H9 (cell line): ENCODE results near the gene SDK1. TPM values are rescaled to one million over a fixed set of nuclear protein-coding genes. Genes with fewer than 3 reads are reported as not detected.

ENCODE experiments used
- DNase-seq: peaks from one replicate; pipeline ENCODE4 v3.0.0-alpha.2; 2017
- H2AFZ ChIP-seq: one replicate; pipeline ENCODE4 v1.6.1; 2013; ENCODE audit warnings: mild to moderate bottlenecking, low read length, control low read depth, moderate library complexity
- H2AK5ac ChIP-seq: 2 replicates; pipeline ENCODE4 v1.6.1; 2013; ENCODE audit warnings: low read length, control low read depth, mixed read lengths; ENCODE audit not compliant: insufficient read length
- H2BK120ac ChIP-seq: one replicate; pipeline ENCODE4 v1.6.1; 2013; ENCODE audit warnings: low read depth, mild to moderate bottlenecking, low read length, control low read depth, inconsistent platforms; ENCODE audit not compliant: poor library complexity, severe bottlenecking
- H2BK12ac ChIP-seq: 2 replicates; pipeline ENCODE4 v1.6.1; 2013; ENCODE audit warnings: low read length, control low read depth, mixed read lengths, low read depth; ENCODE audit not compliant: insufficient read length
- H2BK15ac ChIP-seq: 2 replicates; pipeline ENCODE4 v1.6.1; 2013; ENCODE audit warnings: low read depth, low read length, control low read depth
- H2BK20ac ChIP-seq: one replicate; pipeline ENCODE4 v1.6.1; 2013; ENCODE audit warnings: low read depth, mild to moderate bottlenecking, low read length, control low read depth, inconsistent platforms; ENCODE audit not compliant: poor library complexity, severe bottlenecking
- H2BK5ac ChIP-seq: 2 replicates; pipeline ENCODE4 v1.6.1; 2013; ENCODE audit warnings: low read length, control low read depth, mixed read lengths; ENCODE audit not compliant: insufficient read length
- H3K14ac ChIP-seq: 2 replicates; pipeline ENCODE4 v1.6.1; 2013; ENCODE audit warnings: low read length, control low read depth; ENCODE audit not compliant: insufficient read depth
- H3K18ac ChIP-seq: 2 replicates; pipeline ENCODE4 v1.6.1; 2013; ENCODE audit warnings: low read depth, mild to moderate bottlenecking, mixed read lengths, low read length, control low read depth; ENCODE audit not compliant: insufficient read length
- H3K23ac ChIP-seq: 2 replicates; pipeline ENCODE4 v1.6.1; 2013; ENCODE audit warnings: low read length, control low read depth, mixed read lengths, low read depth; ENCODE audit not compliant: insufficient read length
- H3K23me2 ChIP-seq: 2 replicates; pipeline ENCODE4 v1.6.1; 2013; ENCODE audit warnings: low read depth, mild to moderate bottlenecking, mixed read lengths, low read length, control low read depth; ENCODE audit not compliant: insufficient read length, poor library complexity, severe bottlenecking
- H3K27ac ChIP-seq: 2 replicates; pipeline ENCODE4 v1.5.1; 2013; ENCODE audit warnings: low read length, control low read depth, mixed read lengths, low read depth; ENCODE audit not compliant: insufficient read length
- H3K27me3 ChIP-seq: 2 replicates; pipeline ENCODE4 v1.6.1; 2013; ENCODE audit warnings: low read length, control low read depth, inconsistent platforms; ENCODE audit not compliant: insufficient read depth
- H3K4ac ChIP-seq: 2 replicates; pipeline ENCODE4 v1.6.1; 2013; ENCODE audit warnings: low read depth, mild to moderate bottlenecking, control low read depth, inconsistent platforms, low read length, moderate library complexity
- H3K4me1 ChIP-seq: 2 replicates; pipeline ENCODE4 v1.6.1; 2013; ENCODE audit warnings: low read length, control low read depth, inconsistent platforms; ENCODE audit not compliant: insufficient read depth
- H3K4me2 ChIP-seq: 2 replicates; pipeline ENCODE4 v1.6.1; 2013; ENCODE audit warnings: low read length, control low read depth, mixed read lengths; ENCODE audit not compliant: insufficient read length, insufficient read depth
- H3K56ac ChIP-seq: 2 replicates; pipeline ENCODE4 v1.6.1; 2013; ENCODE audit warnings: low read depth, mild to moderate bottlenecking, mixed read lengths, low read length, control low read depth; ENCODE audit not compliant: insufficient read length
- H3K79me1 ChIP-seq: 2 replicates; pipeline ENCODE4 v1.6.1; 2013; ENCODE audit warnings: low read depth, mild to moderate bottlenecking, moderate library complexity, low read length, control low read depth, inconsistent platforms; ENCODE audit not compliant: insufficient read depth, poor library complexity, severe bottlenecking
- H3K79me2 ChIP-seq: 2 replicates; pipeline ENCODE4 v1.6.1; 2013; ENCODE audit warnings: low read length, control low read depth, inconsistent platforms; ENCODE audit not compliant: insufficient read depth
- H3K9ac ChIP-seq: 2 replicates; pipeline ENCODE4 v1.6.1; 2013; ENCODE audit warnings: low read length, control low read depth, mixed read lengths; ENCODE audit not compliant: insufficient read length; ENCODE audit errors: extremely low read depth
- H3K9me3 ChIP-seq: one replicate; pipeline ENCODE4 v1.6.1; 2013; ENCODE audit warnings: low read depth, low read length, inconsistent platforms; ENCODE audit not compliant: control insufficient read depth
- H3T11ph ChIP-seq: one replicate; pipeline ENCODE4 v1.6.1; 2013; ENCODE audit warnings: mild to moderate bottlenecking, low read length, control low read depth, inconsistent platforms
- H4K20me1 ChIP-seq: one replicate; pipeline ENCODE4 v1.6.1; 2013; ENCODE audit not compliant: control insufficient read depth, insufficient read length, insufficient read depth
- H4K5ac ChIP-seq: 2 replicates; pipeline ENCODE4 v1.6.1; 2013; ENCODE audit warnings: low read depth, mild to moderate bottlenecking, mixed read lengths, low read length, control low read depth; ENCODE audit not compliant: insufficient read length
- H4K8ac ChIP-seq: replicated peaks from 2 replicates; pipeline ENCODE4 v1.6.1; 2013; ENCODE audit warnings: low read length, control low read depth, mixed read lengths, low read depth; ENCODE audit not compliant: insufficient read length
- H4K91ac ChIP-seq: 2 replicates; pipeline ENCODE4 v1.6.1; 2013; ENCODE audit warnings: low read depth, mild to moderate bottlenecking, moderate library complexity, mixed read lengths, low read length, control low read depth; ENCODE audit not compliant: insufficient read length
- H3K27ac Mint-ChIP-seq, 3 experiments: 2 replicates in 2 of 3; 3 replicates in 1 of 3; pipeline ENCODE4 v1.8.0; 2020 to 2021; ENCODE audit warnings: mixed read lengths in 3 of 3, mild to moderate bottlenecking in 1 of 3, moderate library complexity in 1 of 3
- H3K27me3 Mint-ChIP-seq: 2 replicates; pipeline ENCODE4 v1.8.0; 2021; ENCODE audit warnings: low read depth, mild to moderate bottlenecking, moderate library complexity, mixed read lengths
- H3K36me3 Mint-ChIP-seq, 3 experiments: 2 replicates in 2 of 3; 3 replicates in 1 of 3; pipeline ENCODE4 v1.8.0; 2020 to 2021; ENCODE audit warnings: low read depth in 3 of 3, mixed read lengths in 3 of 3; ENCODE audit not compliant: insufficient read depth in 1 of 3
- H3K4me1 Mint-ChIP-seq, 2 experiments: 2 replicates each; pipeline ENCODE4 v1.8.0; 2020; ENCODE audit warnings: mixed read lengths in 2 of 2
- H3K4me3 Mint-ChIP-seq, 2 experiments: 2 replicates in 1 of 2; 3 replicates in 1 of 2; pipeline ENCODE4 v1.8.0; 2020 to 2021; ENCODE audit warnings: mild to moderate bottlenecking in 2 of 2, mixed read lengths in 2 of 2, moderate library complexity in 1 of 2
- H3K9me3 Mint-ChIP-seq, 2 experiments: 2 replicates in 1 of 2; 3 replicates in 1 of 2; pipeline ENCODE4 v1.8.0; 2020; ENCODE audit warnings: mild to moderate bottlenecking in 2 of 2, mixed read lengths in 2 of 2, moderate library complexity in 1 of 2
- CTCF ChIP-seq: fragments of 200-600 bp; sonication (generic); conservative IDR thresholded peaks from 3 replicates; pipeline ENCODE4 v1.8.0; 2021; ENCODE audit warnings: antibody characterized with exemption, mild to moderate bottlenecking
- WGBS: extraction: QIAGEN DNeasy Blood & Tissue Kit; methylation state at CpG from one replicate; pipeline ENCODE4 v1.1.7; 2013; ENCODE audit warnings: missing lambda C conversion rate, low lambda C conversion rate, mixed read lengths; ENCODE audit not compliant: insufficient read length; ENCODE audit errors: extremely low coverage; 5-methylcytosine and 5-hydroxymethylcytosine counted together
- total RNA-seq: library from RNA; stranded (reverse); gene quantifications from 2 replicates; pipeline ENCODE4 v1.2.1, GENCODE V29; 2021

The SDK1 gene
- total RNA-seq, 1 experiment from 2014 or later, result 8.7 TPM

GRCh38 chr7:4000139-4000538 lies 699.1 kb downstream of the SDK1 start:
- TF ChIP-seq CTCF, result 0 out of 3 replicates have a peak, but pooled peaks have one; percentile 24
- Histone ChIP-seq H3T11ph (no peak overlapping the region), H3K4ac (no peak overlapping the region), H2BK15ac (no peak overlapping the region), H2BK5ac (no peak overlapping the region), H3K9ac (no peak overlapping the region), H2AFZ (no peak overlapping the region), H3K23me2 (no peaks in the 10 kb centered on the region), H3K27me3 (no peaks in the 10 kb centered on the region), H3K4me2 (no peak overlapping the region), H3K56ac (no peak overlapping the region), H4K91ac (no peak overlapping the region), H4K5ac (no peak overlapping the region), H4K20me1 (no peaks in the 10 kb centered on the region), H3K9me3 (no peaks in the 10 kb centered on the region), H2BK20ac (no peak overlapping the region), H3K27ac (no peak overlapping the region), H2BK120ac (no peak overlapping the region), H3K4me1 (no peaks in the 10 kb centered on the region), H3K79me1 (no peaks in the 10 kb centered on the region), H3K18ac (no peak overlapping the region), H2AK5ac (no peak overlapping the region), H3K79me2 (no peaks in the 10 kb centered on the region), H3K14ac (no peak overlapping the region), H3K23ac (no peak overlapping the region), H4K8ac (no peak overlapping the region), H2BK12ac (no peak overlapping the region)
- DNase-seq, result peak; percentile 48
- Mint-ChIP-seq H3K27ac (peak overlapping the region in 1 of 3 experiments; percentile 84; a peak in 2 of 7 replicates), H3K27me3 (peaks cover 4% of the 10 kb centered on the region), H3K36me3 (peaks cover 0 to 1% (median 0%) of the 10 kb centered on the region in 3 experiments; a peak in 4 of 7 replicates), H3K9me3 (no peaks in the 10 kb centered on the region; a peak in 1 of 5 replicates), H3K4me3 (no peak overlapping the region), H3K4me1 (peaks cover 4 to 8% of the 10 kb centered on the region in 2 experiments)
- WGBS, result no CpG with 5 or more reads among the region's 8 CpGs
